ENCODE measurements around the gene FRS2. TPM values are rescaled to one million over a fixed set of nuclear protein-coding genes. Genes with fewer than 3 reads are reported as not detected.
"Not testable (repeated sequence)": the region's sequence is repeated elsewhere in the genome, so short reads cannot be mapped to it uniquely, and the experiment has no call there.

Gene FRS2
- total RNA-seq, 3 donors from 2014 or later = 8.9 to 10.8 (median 9.9) TPM

- no peaks in the 10 kb centered on the region for H3K9me3 Mint-ChIP-seq
- H3K27me3 Mint-ChIP-seq (ENCODE audit: low read depth) = no peaks in the 10 kb centered on the region
- H3K4me3 Mint-ChIP-seq = no peak overlapping the region
- H3K36me3 Mint-ChIP-seq (ENCODE audit: insufficient read depth) = peaks cover 6% of the 10 kb centered on the region
- DNase-seq (no peak), ATAC-seq (no peak)
- peaks cover 3% of the 10 kb centered on the region for H3K4me1 Mint-ChIP-seq (ENCODE audit: low read depth)
Observed at GRCh38 chr12:69579029-69579428, 108.8 kb downstream of the FRS2 start.

DNA sequence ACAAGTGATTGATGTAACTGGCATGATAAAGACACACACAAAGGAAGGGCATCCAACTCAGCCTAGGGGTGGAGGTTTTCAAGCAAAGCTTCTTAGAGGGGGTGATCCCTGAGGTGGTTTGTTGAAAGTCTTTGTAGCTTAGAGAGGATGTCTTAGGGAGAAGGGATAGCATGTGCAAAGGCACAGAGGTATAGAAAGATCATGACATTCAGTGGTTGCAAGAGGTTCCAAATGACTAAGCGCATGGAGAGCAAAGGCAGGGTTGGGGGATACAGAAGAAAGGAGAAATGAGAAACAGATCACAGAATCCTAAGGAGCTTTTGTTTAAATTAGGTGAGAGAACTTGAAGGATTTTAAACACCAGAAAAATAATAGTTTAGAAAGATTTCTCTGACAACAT is 109.9 kb downstream of the FRS2 start:
- H3K27me3 Mint-ChIP-seq (ENCODE audit: low read depth) = no peaks in the 10 kb centered on the region
- no peak for DNase-seq
- H3K4me1 Mint-ChIP-seq (ENCODE audit: low read depth) = peaks cover 5% of the 10 kb centered on the region
- no peak for ATAC-seq
- no peaks in the 10 kb centered on the region for H3K9me3 Mint-ChIP-seq
- H3K36me3 Mint-ChIP-seq (ENCODE audit: insufficient read depth) = no peaks in the 10 kb centered on the region
- no peak overlapping the region for H3K4me3 Mint-ChIP-seq

DNA sequence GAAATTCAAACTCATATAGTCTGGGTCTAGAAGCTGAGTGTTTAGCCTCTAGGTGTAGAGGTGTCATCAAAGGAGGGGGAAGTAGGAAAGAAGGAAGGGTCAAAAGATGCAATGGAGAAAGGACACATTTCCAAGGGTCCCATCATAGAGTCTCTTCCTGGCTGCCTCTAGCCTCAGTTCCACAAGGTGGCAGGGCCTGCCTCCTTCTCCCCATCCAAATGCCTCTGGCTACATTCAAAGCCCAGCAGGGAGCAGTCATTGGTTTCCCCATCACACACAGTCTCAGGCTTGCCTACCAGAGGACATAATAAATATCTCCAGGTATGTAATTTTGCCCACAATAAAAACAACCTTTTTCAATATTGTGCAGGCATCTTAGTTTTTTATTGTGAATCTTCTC is 113.0 kb downstream of the FRS2 start:
- no peaks in the 10 kb centered on the region for H3K27me3 Mint-ChIP-seq (ENCODE audit: low read depth)
- no peak for ATAC-seq
- no peaks in the 10 kb centered on the region for H3K9me3 Mint-ChIP-seq
- peaks cover 9% of the 10 kb centered on the region for H3K36me3 Mint-ChIP-seq (ENCODE audit: insufficient read depth)
- peaks cover 8% of the 10 kb centered on the region for H3K4me1 Mint-ChIP-seq (ENCODE audit: low read depth)
- no peak overlapping the region for H3K4me3 Mint-ChIP-seq
- DNase-seq = no peak

GRCh38 chr12:69585189-69586062 is 115.2 kb downstream of the FRS2 start, which contains the start of gene CCT2:
Gene CCT2, plus strand, starts transcription at chr12:69585459. Its CDS starts 63 bp downstream, at chr12:69585522.
- Mint-ChIP-seq H3K9me3 (no peaks in the 10 kb centered on the region), H3K4me3 (peak within 1 kb of the TSS; percentile 96), H3K36me3 (ENCODE audit: insufficient read depth) (peaks cover 26% of the 10 kb centered on the region), H3K4me1 (ENCODE audit: low read depth) (peaks cover 14% of the 10 kb centered on the region), H3K27me3 (ENCODE audit: low read depth) (no peaks in the 10 kb centered on the region)
- DNase-seq (peak; percentile 97), ATAC-seq (peak; percentile 94 to 95)

- ATAC-seq (no peak), DNase-seq (no peak)
- H3K4me3 Mint-ChIP-seq = no peak overlapping the region
- H3K9me3 Mint-ChIP-seq = no peaks in the 10 kb centered on the region
- no peaks in the 10 kb centered on the region for H3K27me3 Mint-ChIP-seq (ENCODE audit: low read depth)
- peaks cover 18% of the 10 kb centered on the region for H3K4me1 Mint-ChIP-seq (ENCODE audit: low read depth)
- peaks cover 46% of the 10 kb centered on the region for H3K36me3 Mint-ChIP-seq (ENCODE audit: insufficient read depth)
Observed at GRCh38 chr12:69588527-69588926, 118.3 kb downstream of the FRS2 start.

- Mint-ChIP-seq H3K36me3 (ENCODE audit: insufficient read depth) (peaks cover 50% of the 10 kb centered on the region), H3K4me1 (ENCODE audit: low read depth) (peaks cover 19% of the 10 kb centered on the region)
- ATAC-seq = no peak
Observed at GRCh38 chr12:69589082-69589481, 118.9 kb downstream of the FRS2 start.

DNA sequence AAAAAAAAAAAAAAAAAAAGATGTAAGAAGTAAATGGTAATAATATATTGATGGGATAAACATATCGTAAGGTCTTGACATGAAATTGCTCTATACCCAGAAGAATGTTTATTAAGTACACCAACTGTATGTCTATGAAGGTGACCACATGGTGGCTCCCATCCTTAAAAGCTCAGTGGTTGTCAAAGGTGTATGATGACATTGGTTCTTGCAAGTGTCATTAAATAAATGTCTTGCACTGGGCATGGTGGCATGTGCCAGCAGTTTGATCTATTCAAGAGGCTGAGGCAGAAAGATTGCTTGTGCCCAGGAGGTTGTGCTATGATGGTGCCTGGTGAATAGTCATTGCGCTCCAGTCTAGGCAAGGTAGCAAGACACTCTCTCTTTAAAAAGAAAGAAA is 125.5 kb downstream of the FRS2 start:
- ATAC-seq = no peak

More at GRCh38 chr12:69589082-69589481, 118.9 kb downstream of the FRS2 start:
- DNase-seq = no peak
- H3K27me3 Mint-ChIP-seq (ENCODE audit: low read depth) = no peaks in the 10 kb centered on the region
- H3K9me3 Mint-ChIP-seq = no peaks in the 10 kb centered on the region
- H3K4me3 Mint-ChIP-seq = no peak overlapping the region

GRCh38 chr12:69598174-69598753 is 128.1 kb downstream of the FRS2 start:
- Mint-ChIP-seq H3K9me3 (no peaks in the 10 kb centered on the region), H3K27me3 (ENCODE audit: low read depth) (no peaks in the 10 kb centered on the region), H3K36me3 (ENCODE audit: insufficient read depth) (peaks cover 61% of the 10 kb centered on the region), H3K4me1 (ENCODE audit: low read depth) (peaks cover 3% of the 10 kb centered on the region), H3K4me3 (no peak overlapping the region)
- DNase-seq (no peak), ATAC-seq (no peak)

More for the DNA sequence above, 125.5 kb downstream of the FRS2 start:
- H3K4me3 Mint-ChIP-seq = no peak overlapping the region
- H3K4me1 Mint-ChIP-seq (ENCODE audit: low read depth) = peaks cover 7% of the 10 kb centered on the region
- H3K27me3 Mint-ChIP-seq (ENCODE audit: low read depth) = no peaks in the 10 kb centered on the region
- H3K36me3 Mint-ChIP-seq (ENCODE audit: insufficient read depth) = peaks cover 59% of the 10 kb centered on the region
- H3K9me3 Mint-ChIP-seq = no peaks in the 10 kb centered on the region
- no peak for DNase-seq

DNA sequence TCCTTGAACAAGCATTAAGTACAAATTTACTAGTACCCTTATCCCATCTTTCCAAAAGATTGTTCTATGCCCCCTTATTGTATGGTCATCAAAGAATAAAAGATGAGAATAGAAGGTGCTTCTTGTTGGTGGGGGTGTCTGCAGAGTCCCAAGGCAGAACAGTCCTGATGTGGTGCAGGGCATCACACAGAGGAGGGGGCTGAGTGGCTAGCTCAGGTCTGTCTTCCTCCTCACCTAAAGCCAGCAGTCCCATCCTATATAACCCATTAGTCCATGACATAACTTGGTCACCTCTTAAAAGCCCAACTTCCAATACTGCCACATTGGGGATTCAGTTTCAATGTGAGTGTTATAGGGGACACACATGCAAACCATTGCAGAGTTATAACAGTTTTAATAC is 130.6 kb downstream of the FRS2 start:
- H3K4me3 Mint-ChIP-seq = no peak overlapping the region
- H3K4me1 Mint-ChIP-seq (ENCODE audit: low read depth) = peaks cover 2% of the 10 kb centered on the region
- ATAC-seq (peak in 1 of 2 donors; percentile 24), DNase-seq (no peak)
- no peaks in the 10 kb centered on the region for H3K9me3 Mint-ChIP-seq
- no peaks in the 10 kb centered on the region for H3K27me3 Mint-ChIP-seq (ENCODE audit: low read depth)
- peaks cover 54% of the 10 kb centered on the region for H3K36me3 Mint-ChIP-seq (ENCODE audit: insufficient read depth)

GRCh38 chr12:69601962-69602685 is 131.9 kb downstream of the FRS2 start:
- DNase-seq (no peak), ATAC-seq (no peak)
- Mint-ChIP-seq H3K4me1 (ENCODE audit: low read depth) (no peaks in the 10 kb centered on the region), H3K4me3 (no peak overlapping the region), H3K9me3 (no peaks in the 10 kb centered on the region), H3K27me3 (ENCODE audit: low read depth) (no peaks in the 10 kb centered on the region), H3K36me3 (ENCODE audit: insufficient read depth) (peaks cover 44% of the 10 kb centered on the region)

DNA sequence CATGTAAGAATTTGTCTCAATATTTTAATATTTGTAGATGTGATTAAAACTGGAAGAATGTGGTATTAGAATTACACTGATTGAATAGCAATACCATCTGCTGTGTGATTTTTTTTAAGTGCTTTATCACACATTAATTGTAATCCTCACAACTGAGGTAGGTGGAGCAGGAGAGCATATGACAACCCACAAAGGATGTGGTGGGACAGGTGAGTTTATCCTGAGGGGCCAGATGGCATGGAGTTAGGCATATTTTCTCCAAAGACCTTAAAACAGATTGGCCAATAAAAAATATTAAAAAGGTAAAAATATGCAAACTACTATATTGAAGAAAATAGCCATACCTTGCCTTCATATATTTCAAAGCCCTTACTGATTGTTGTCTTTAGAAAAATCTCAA is 132.8 kb downstream of the FRS2 start:
- no peak overlapping the region for H3K4me3 Mint-ChIP-seq
- DNase-seq = no peak
- no peaks in the 10 kb centered on the region for H3K27me3 Mint-ChIP-seq (ENCODE audit: low read depth)
- H3K9me3 Mint-ChIP-seq = no peaks in the 10 kb centered on the region
- no peak for ATAC-seq
- H3K4me1 Mint-ChIP-seq (ENCODE audit: low read depth) = no peaks in the 10 kb centered on the region
- H3K36me3 Mint-ChIP-seq (ENCODE audit: insufficient read depth) = peaks cover 36% of the 10 kb centered on the region

DNA sequence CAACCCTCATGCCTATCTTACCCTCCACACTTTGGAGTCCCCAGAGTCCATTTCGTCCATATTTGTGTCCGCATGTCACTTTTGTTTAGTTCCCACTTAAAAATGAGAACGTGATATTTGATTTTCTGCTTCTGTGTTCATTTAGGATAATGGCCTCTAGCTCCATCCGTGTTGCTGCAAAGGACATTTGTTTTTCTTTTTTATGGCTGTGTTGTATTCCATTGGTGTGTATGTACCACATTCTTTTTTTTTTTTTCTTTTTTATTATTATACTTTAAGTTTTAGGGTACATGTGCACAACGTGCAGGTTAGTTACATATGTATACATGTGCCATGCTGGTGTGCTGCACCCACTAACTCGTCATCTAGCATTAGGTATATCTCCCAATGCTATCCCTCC is 133.4 kb downstream of the FRS2 start:
- H3K36me3 Mint-ChIP-seq (ENCODE audit: insufficient read depth) = peaks cover 32% of the 10 kb centered on the region
- not testable (repeated sequence) for H3K27me3 Mint-ChIP-seq (ENCODE audit: low read depth); DNase-seq; H3K4me3 Mint-ChIP-seq; ATAC-seq; H3K9me3 Mint-ChIP-seq; H3K4me1 Mint-ChIP-seq (ENCODE audit: low read depth)

DNA sequence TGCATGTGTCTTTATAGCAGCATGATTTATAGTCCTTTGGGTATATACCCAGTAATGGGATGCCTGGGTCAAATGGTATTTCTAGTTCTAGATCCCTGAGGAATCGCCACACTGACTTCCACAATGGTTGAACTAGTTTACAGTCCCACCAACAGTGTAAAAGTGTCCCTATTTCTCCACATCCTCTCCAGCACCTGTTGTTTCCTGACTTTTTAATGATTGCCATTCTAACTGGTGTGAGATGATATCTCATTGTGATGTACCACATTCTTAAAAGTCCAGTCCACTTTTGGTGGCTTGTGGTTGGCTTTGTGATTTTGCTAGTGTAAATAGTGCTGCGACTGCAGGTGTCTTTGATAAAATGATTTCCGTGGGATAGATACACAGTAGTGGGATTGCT is 134.1 kb downstream of the FRS2 start:
- H3K9me3 Mint-ChIP-seq; H3K4me3 Mint-ChIP-seq; DNase-seq; H3K27me3 Mint-ChIP-seq (ENCODE audit: low read depth); H3K4me1 Mint-ChIP-seq (ENCODE audit: low read depth); ATAC-seq: not testable (repeated sequence)
- H3K36me3 Mint-ChIP-seq (ENCODE audit: insufficient read depth) = peaks cover 30% of the 10 kb centered on the region

GRCh38 chr12:69608114-69608513 is 137.9 kb downstream of the FRS2 start:
- Mint-ChIP-seq H3K36me3 (ENCODE audit: insufficient read depth) (peaks cover 5% of the 10 kb centered on the region), H3K4me3 (no peak overlapping the region), H3K9me3 (no peaks in the 10 kb centered on the region), H3K27me3 (ENCODE audit: low read depth) (no peaks in the 10 kb centered on the region), H3K4me1 (ENCODE audit: low read depth) (no peaks in the 10 kb centered on the region)
- ATAC-seq = no peak
- DNase-seq = no peak
